IMR-90 (cell line): ENCODE measurements around the gene ADAMTSL2. TPM values are rescaled to one million over a fixed set of nuclear protein-coding genes. Genes with fewer than 3 reads are reported as not detected.

Experiments used
- ATAC-seq: fragments of 200-7000 bp; cut with Tn5 transposase; 2 replicates; pipeline ENCODE4 v1.9.1; 2020; ENCODE audit warnings: low read depth, mild to moderate bottlenecking, moderate library complexity
- BruUV-seq: library from RNA; stranded (reverse); fragments of 400-500 nt; replicated peaks from 2 replicates; lab custom pipeline; 2021; lab: Mats Ljungman, UMichigan
- CTCF ChIA-PET: fragments of 300-600 bp; formaldehyde crosslinking; extraction: SDS; loops from one replicate; lab custom pipeline; 2021; ENCODE audit warnings: antibody characterized with exemption; lab: Yijun Ruan, JAX
- POLR2A ChIA-PET: fragments of 300-600 bp; sonication (Branson Sonifier 250); formaldehyde crosslinking; loops from one replicate; lab custom pipeline; 2022; ENCODE audit warnings: antibody characterized with exemption; ENCODE audit not compliant: unreplicated experiment; lab: Charles Lee
- DNase-seq: peaks from one replicate; pipeline ENCODE4 v3.0.0; 2013
- H2AFZ ChIP-seq: replicated peaks from 2 replicates; pipeline ENCODE3; 2013; ENCODE audit warnings: low read length, mild to moderate bottlenecking; ENCODE audit not compliant: poor library complexity
- H2AK5ac ChIP-seq: 2 replicates; pipeline ENCODE4 v1.6.1; 2013; ENCODE audit warnings: low read depth, low read length, inconsistent platforms
- H2AK9ac ChIP-seq: replicated peaks from 2 replicates; pipeline ENCODE3; 2013; ENCODE audit warnings: mild to moderate bottlenecking, low read depth, low read length, moderate library complexity; ENCODE audit not compliant: poor library complexity
- H2BK120ac ChIP-seq: 2 replicates; pipeline ENCODE4 v1.6.1; 2013; ENCODE audit warnings: low read depth, low read length, inconsistent platforms
- H2BK15ac ChIP-seq: 3 replicates; pipeline ENCODE4 v1.6.1; 2013; ENCODE audit warnings: low read depth, low read length, inconsistent platforms
- H2BK20ac ChIP-seq: 2 replicates; pipeline ENCODE4 v1.6.1; 2013; ENCODE audit warnings: low read depth, mild to moderate bottlenecking, inconsistent platforms, low read length, moderate library complexity
- H2BK5ac ChIP-seq: 2 replicates; pipeline ENCODE4 v1.6.1; 2013; ENCODE audit warnings: mild to moderate bottlenecking, low read depth, low read length, inconsistent platforms; ENCODE audit not compliant: poor library complexity, severe bottlenecking
- H3K14ac ChIP-seq: replicated peaks from 2 replicates; pipeline ENCODE4 v1.6.1; 2013; ENCODE audit warnings: low read depth, low read length, inconsistent platforms
- H3K18ac ChIP-seq: 2 replicates; pipeline ENCODE4 v1.6.1; 2013; ENCODE audit warnings: low read depth, low read length, control low read depth
- H3K23ac ChIP-seq: 2 replicates; pipeline ENCODE4 v1.6.1; 2013; ENCODE audit warnings: low read depth, low read length, inconsistent platforms
- H3K27ac ChIP-seq: 2 replicates; pipeline ENCODE4 v1.5.1; 2013; ENCODE audit warnings: mild to moderate bottlenecking, control low read depth, low read length; ENCODE audit not compliant: insufficient read depth
- H3K27me3 ChIP-seq: 2 replicates; pipeline ENCODE4 v1.6.1; 2013; ENCODE audit warnings: low read length; ENCODE audit not compliant: control insufficient read depth, insufficient read depth
- H3K36me3 ChIP-seq: 2 replicates; pipeline ENCODE4 v1.6.1; 2013; ENCODE audit warnings: low read length, mixed read lengths; ENCODE audit not compliant: control insufficient read depth, insufficient read depth
- H3K4ac ChIP-seq: 2 replicates; pipeline ENCODE4 v1.6.1; 2013; ENCODE audit warnings: low read depth, low read length, inconsistent platforms
- H3K4me1 ChIP-seq: 2 replicates; pipeline ENCODE4 v1.6.1; 2013; ENCODE audit warnings: low read length, mixed read lengths; ENCODE audit not compliant: control insufficient read depth, insufficient read depth
- H3K4me2 ChIP-seq: 2 replicates; pipeline ENCODE4 v1.6.1; 2013; ENCODE audit warnings: low read depth, mild to moderate bottlenecking, control low read depth, low read length, moderate library complexity
- H3K4me3 ChIP-seq: 2 replicates; pipeline ENCODE4 v1.5.1; 2013; ENCODE audit warnings: low read depth, mild to moderate bottlenecking, control low read depth, low read length, moderate library complexity; ENCODE audit not compliant: insufficient read depth
- H3K56ac ChIP-seq: 2 replicates; pipeline ENCODE4 v1.6.1; 2013; ENCODE audit warnings: low read length, inconsistent platforms; ENCODE audit not compliant: insufficient read depth; ENCODE audit errors: extremely low read depth
- H3K79me1 ChIP-seq, 2 experiments: 2 replicates each; pipeline ENCODE4 v1.6.1; 2013; ENCODE audit warnings: low read length in 2 of 2, inconsistent platforms in 1 of 2, low read depth in 1 of 2
- H3K9ac ChIP-seq: 2 replicates; pipeline ENCODE4 v1.6.1; 2013; ENCODE audit warnings: low read depth, low read length, control low read depth
- H3K9me1 ChIP-seq: 2 replicates; pipeline ENCODE4 v1.6.1; 2013; ENCODE audit warnings: low read length, inconsistent platforms; ENCODE audit not compliant: insufficient read depth
- H3K9me3 ChIP-seq: 2 replicates; pipeline ENCODE4 v1.6.1; 2013; ENCODE audit warnings: low read length; ENCODE audit not compliant: control insufficient read depth, insufficient read depth
- H4K20me1 ChIP-seq: 2 replicates; pipeline ENCODE4 v1.6.1; 2013; ENCODE audit warnings: low read length, inconsistent platforms; ENCODE audit not compliant: insufficient read depth
- H4K5ac ChIP-seq: 2 replicates; pipeline ENCODE4 v1.6.1; 2013; ENCODE audit warnings: mild to moderate bottlenecking, low read depth, low read length, control low read depth
- H4K8ac ChIP-seq, 2 experiments: 2 replicates each; pipeline ENCODE4 v1.6.1; 2013; ENCODE audit warnings: low read depth in 2 of 2, low read length in 2 of 2, control low read depth in 1 of 2, inconsistent platforms in 1 of 2
- H4K91ac ChIP-seq: 2 replicates; pipeline ENCODE4 v1.6.1; 2013; ENCODE audit warnings: low read depth, low read length, inconsistent platforms; ENCODE audit not compliant: insufficient read depth
- BHLHE40 ChIP-seq: fragments of 150-350 bp; IDR thresholded peaks from 2 replicates; pipeline ENCODE4 v1.6.1; 2016; ENCODE audit warnings: mild to moderate bottlenecking, low read depth, low read length
- NFE2L2 ChIP-seq: fragments of 150-350 bp; IDR thresholded peaks from 2 replicates; pipeline ENCODE4 v1.6.1; 2016; ENCODE audit warnings: low read depth, mild to moderate bottlenecking, low read length
- POLR2A ChIP-seq: IDR thresholded peaks from 2 replicates; pipeline ENCODE4 v1.6.1; 2012; ENCODE audit warnings: mild to moderate bottlenecking, low read depth, low read length
- RCOR1 ChIP-seq: IDR thresholded peaks from 2 replicates; pipeline ENCODE4 v1.6.1; 2012; ENCODE audit warnings: mild to moderate bottlenecking, low read length, improper control_type of control experiment; ENCODE audit not compliant: insufficient replicate concordance
- RFX5 ChIP-seq: IDR thresholded peaks from 2 replicates; pipeline ENCODE4 v1.8.0; 2012; ENCODE audit warnings: low read depth, mild to moderate bottlenecking, low read length, moderate library complexity
- SMC3 ChIP-seq: fragments of 150-350 bp; IDR thresholded peaks from 2 replicates; pipeline ENCODE4 v1.6.1; 2016; ENCODE audit warnings: low read depth, mild to moderate bottlenecking, antibody characterized with exemption, low read length, moderate library complexity
- USF2 ChIP-seq: fragments of 150-350 bp; IDR thresholded peaks from 2 replicates; pipeline ENCODE4 v1.6.1; 2017; ENCODE audit warnings: mild to moderate bottlenecking, antibody characterized with exemption, low read length, low read depth
- WGBS, 2 experiments: methylation state at CpG; one replicate each; pipeline versions ENCODE4 v1.1.5 to v1.1.7; 2013; ENCODE audit warnings: missing lambda C conversion rate in 2 of 2; ENCODE audit not compliant: insufficient read length in 1 of 2; ENCODE audit errors: extremely low coverage in 2 of 2; 5-methylcytosine and 5-hydroxymethylcytosine counted together
- dilution Hi-C: fragments of 300-500 bp; cut with HindIII; formaldehyde crosslinking; loops from one replicate; pipeline ENCODE4 v1.14.3; 2018; ENCODE audit warnings: low sequenced_read_pairs; ENCODE audit not compliant: unreplicated experiment
- in situ Hi-C: fragments of 300-500 bp; cut with MboI; formaldehyde crosslinking; loops from 3 replicates; pipeline ENCODE4 v1.14.3; 2019; ENCODE audit warnings: low sequenced_read_pairs, inconsistent platforms, mixed read lengths
- intact Hi-C: fragments of 100-400 bp; cut with micrococcal nuclease; formaldehyde crosslinking; loops from 2 replicates; pipeline ENCODE4 v1.10.0; 2022
- polyA plus RNA-seq, 3 experiments: library from polyadenylated mRNA; depleted of rRNA; stranded (reverse); fragments of >200 nt; gene quantifications; 2 replicates each; pipeline ENCODE4 v1.2.3, GENCODE V29; 2012; ENCODE audit warnings: low replicate concordance in 1 of 3
- total RNA-seq: library from RNA; depleted of rRNA; stranded (reverse); fragments of >200 nt; gene quantifications from 2 replicates; pipeline ENCODE4 v1.2.3, GENCODE V29; 2012

ADAMTSL2 gene
- total and polyA plus RNA-seq, 2 of the 4 experiments (the other 2 are of a cell fraction): not detected

- CTCF ChIA-PET: no interaction called here
- H2BK120ac ChIP-seq: no peak overlapping the region
- H3K4me2 ChIP-seq: no peak overlapping the region
- H3K9me1 ChIP-seq: peaks cover 6% of the 10 kb centered on the region; the same call in 1 of the 2 replicates
- H3K4me3 ChIP-seq: no peak overlapping the region
- no peak overlapping the region for H3K14ac ChIP-seq
- no peak overlapping the region for H3K9ac ChIP-seq
- no peak overlapping the region for H2AK9ac ChIP-seq
- no peak overlapping the region for H3K4ac ChIP-seq
- H3K9me3 ChIP-seq: no peaks in the 10 kb centered on the region
- H3K27ac ChIP-seq: no peak overlapping the region
- no peak overlapping the region for H2BK20ac ChIP-seq
- no peak overlapping the region for H4K91ac ChIP-seq
- DNase-seq (no peak), ATAC-seq (peak; percentile 21; the same call in 1 of the 2 replicates)
- no peak overlapping the region for H3K18ac ChIP-seq
- TF ChIP-seq SMC3 (no peak), RCOR1 (no peak), RFX5 (no peak), BHLHE40 (no peak), USF2 (no peak), POLR2A (no peak), NFE2L2 (no peak)
- BruUV-seq: no TSS peak
- H4K20me1 ChIP-seq: peaks cover 3% of the 10 kb centered on the region; the same call in 1 of the 2 replicates
- no peak overlapping the region for H4K8ac ChIP-seq
- H2BK5ac ChIP-seq: no peak overlapping the region
- H3K27me3 ChIP-seq: peaks cover 48% of the 10 kb centered on the region
- H4K5ac ChIP-seq: no peak overlapping the region
- no peak overlapping the region for H3K23ac ChIP-seq
- dilution Hi-C loops: no loop called here
- H2AK5ac ChIP-seq: no peak overlapping the region
- peaks cover under 1% of the 10 kb centered on the region; the same call in 1 of the 2 replicates for H3K4me1 ChIP-seq
- intact Hi-C loops: no loop called here
- no peak overlapping the region for H3K56ac ChIP-seq
- POLR2A ChIA-PET: no interaction called here
- 36% methylated on average over 6 of the region's 14 CpGs; no CpG with 5 or more reads in 1 of the 2 experiments for WGBS, 2 experiments
- H3K36me3 ChIP-seq: no peaks in the 10 kb centered on the region
- no peak overlapping the region for H2BK15ac ChIP-seq
- H3K79me1 ChIP-seq: no peaks in the 10 kb centered on the region
- H2AFZ ChIP-seq: no peak overlapping the region
- in situ Hi-C loops: no loop called here
Measured at GRCh38 chr9:133514460-133515239, 19.9 kb upstream of the ADAMTSL2 start.
